ENCODE data around the gene COL12A1. TPM values are rescaled to one million over a fixed set of nuclear protein-coding genes. Genes with fewer than 3 reads are reported as not detected.

Gene COL12A1
- total RNA-seq, 1 donor from 2014 or later: 2,335 TPM

GRCh38 chr6:75169689-75170586, 35.9 kb downstream of the COL12A1 start:
- H3K27ac Mint-ChIP-seq (ENCODE audit: unreplicated experiment): peak overlapping the region; percentile 88

GRCh38 chr6:75167851-75168250, 38.0 kb downstream of the COL12A1 start:
- peak overlapping the region; percentile 78 for H3K27ac Mint-ChIP-seq (ENCODE audit: unreplicated experiment)
- TF ChIP-seq CTCF (IDR thresholded peaks at IDR 0.05): no peak
- no peaks in the 10 kb centered on the region for H3K27me3 Mint-ChIP-seq (ENCODE audit: unreplicated experiment)
- no peaks in the 10 kb centered on the region for H3K9me3 Mint-ChIP-seq (ENCODE audit: unreplicated experiment)
- DNase-seq (ENCODE audit: extremely low spot score, unreplicated experiment): no peak
- H3K4me1 Mint-ChIP-seq (ENCODE audit: unreplicated experiment): peaks cover 89% of the 10 kb centered on the region
- no peak overlapping the region for H3K4me3 Mint-ChIP-seq (ENCODE audit: unreplicated experiment)
- H3K36me3 Mint-ChIP-seq (ENCODE audit: unreplicated experiment): peaks cover 92% of the 10 kb centered on the region

More at GRCh38 chr6:75169689-75170586, 35.9 kb downstream of the COL12A1 start:
- H3K27me3 Mint-ChIP-seq (ENCODE audit: unreplicated experiment): no peaks in the 10 kb centered on the region
- DNase-seq (ENCODE audit: extremely low spot score, unreplicated experiment): no peak
- H3K4me1 Mint-ChIP-seq (ENCODE audit: unreplicated experiment): peaks cover 85% of the 10 kb centered on the region
- no peak overlapping the region for H3K4me3 Mint-ChIP-seq (ENCODE audit: unreplicated experiment)
- H3K36me3 Mint-ChIP-seq (ENCODE audit: unreplicated experiment): peaks cover 84% of the 10 kb centered on the region
- no peak for TF ChIP-seq CTCF (IDR thresholded peaks at IDR 0.05)
- no peaks in the 10 kb centered on the region for H3K9me3 Mint-ChIP-seq (ENCODE audit: unreplicated experiment)

- Mint-ChIP-seq H3K4me1 (ENCODE audit: unreplicated experiment) (peaks cover 89% of the 10 kb centered on the region), H3K4me3 (ENCODE audit: unreplicated experiment) (peak overlapping the region; percentile 5), H3K9me3 (ENCODE audit: unreplicated experiment) (no peaks in the 10 kb centered on the region), H3K27me3 (ENCODE audit: unreplicated experiment) (no peaks in the 10 kb centered on the region), H3K27ac (ENCODE audit: unreplicated experiment) (peak overlapping the region; percentile 78), H3K36me3 (ENCODE audit: unreplicated experiment) (peaks cover 92% of the 10 kb centered on the region)
- no peak for TF ChIP-seq CTCF (IDR thresholded peaks at IDR 0.05)
- no peak for DNase-seq (ENCODE audit: extremely low spot score, unreplicated experiment)
These were observed 38.5 kb downstream of the COL12A1 start for GRCh38 chr6:75167325-75167724.

GRCh38 chr6:75166773-75167172, 39.1 kb downstream of the COL12A1 start:
- no peaks in the 10 kb centered on the region for H3K9me3 Mint-ChIP-seq (ENCODE audit: unreplicated experiment)
- H3K4me3 Mint-ChIP-seq (ENCODE audit: unreplicated experiment): no peak overlapping the region
- H3K27ac Mint-ChIP-seq (ENCODE audit: unreplicated experiment): peak overlapping the region; percentile 78
- no peak for DNase-seq (ENCODE audit: extremely low spot score, unreplicated experiment)
- peaks cover 89% of the 10 kb centered on the region for H3K4me1 Mint-ChIP-seq (ENCODE audit: unreplicated experiment)
- no peak for TF ChIP-seq CTCF (IDR thresholded peaks at IDR 0.05)
- no peaks in the 10 kb centered on the region for H3K27me3 Mint-ChIP-seq (ENCODE audit: unreplicated experiment)
- H3K36me3 Mint-ChIP-seq (ENCODE audit: unreplicated experiment): peaks cover 93% of the 10 kb centered on the region

GRCh38 chr6:75166236-75166635, 39.6 kb downstream of the COL12A1 start:
- H3K27ac Mint-ChIP-seq (ENCODE audit: unreplicated experiment): peak overlapping the region; percentile 78
- H3K4me1 Mint-ChIP-seq (ENCODE audit: unreplicated experiment): peaks cover 89% of the 10 kb centered on the region
- DNase-seq (ENCODE audit: extremely low spot score, unreplicated experiment): no peak
- H3K4me3 Mint-ChIP-seq (ENCODE audit: unreplicated experiment): no peak overlapping the region
- peaks cover 90% of the 10 kb centered on the region for H3K36me3 Mint-ChIP-seq (ENCODE audit: unreplicated experiment)
- H3K9me3 Mint-ChIP-seq (ENCODE audit: unreplicated experiment): no peaks in the 10 kb centered on the region
- no peak for TF ChIP-seq CTCF (IDR thresholded peaks at IDR 0.05)
- no peaks in the 10 kb centered on the region for H3K27me3 Mint-ChIP-seq (ENCODE audit: unreplicated experiment)

Data from osteocyte (in vitro differentiated cells).